ENCODE measurements around the gene TCL1A. TPM values are rescaled to one million over a fixed set of nuclear protein-coding genes. Genes with fewer than 3 reads are reported as not detected.

TCL1A gene
- total and polyA plus RNA-seq, 10 of the 15 experiments (the other 5 are each of a cell fraction or from before 2014, with no cell fraction given): 5.9 to 283 (median 113) TPM

DNA sequence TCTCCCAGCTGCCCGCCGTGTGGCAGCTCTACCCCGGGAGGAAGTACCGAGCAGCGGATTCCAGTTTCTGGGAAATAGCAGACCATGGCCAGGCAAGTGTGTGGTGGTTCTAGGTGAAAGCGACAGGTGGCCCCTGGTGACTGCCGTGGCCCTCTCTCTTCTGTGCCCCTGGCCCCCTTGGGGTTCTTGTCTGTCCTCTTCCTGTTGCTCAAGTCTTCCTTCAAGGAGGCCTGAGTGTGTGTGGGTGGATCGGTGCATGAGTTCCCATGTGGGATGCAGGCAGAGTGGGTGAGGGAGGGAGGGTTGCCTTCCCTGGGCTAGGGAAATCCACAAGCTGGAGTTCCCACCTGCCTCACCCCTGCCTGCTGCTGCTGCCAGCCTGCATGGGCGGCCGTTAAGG lies 23.1 kb downstream of the TCL1A start:
- RAD21 ChIA-PET (ENCODE audit: unreplicated experiment): no interaction called here
- TF ChIP-seq ZSCAN29 (IDR thresholded peaks at IDR 0.05) (no peak), MTA2 (IDR thresholded peaks at IDR 0.05; ENCODE audit: low read depth) (no peak), ESRRA (IDR thresholded peaks at IDR 0.05; ENCODE audit: low read length) (no peak), ZZZ3 (IDR thresholded peaks at IDR 0.05; ENCODE audit: control insufficient read depth, insufficient read length, low read depth) (no peak), CBFB (IDR thresholded peaks at IDR 0.05; ENCODE audit: low read depth) (no peak), CHD4 (IDR thresholded peaks at IDR 0.05) (no peak), NBN (IDR thresholded peaks at IDR 0.05) (no peak), HSF1 (IDR thresholded peaks at IDR 0.05; ENCODE audit: low read depth, low read length) (no peak), NRF1 (conservative IDR thresholded peaks at IDR 0.05; ENCODE audit: low read depth, low read length) (no peak), RB1 (IDR thresholded peaks at IDR 0.05; ENCODE audit: borderline replicate concordance) (no peak)
- TF ChIP-seq, protein P1, sequence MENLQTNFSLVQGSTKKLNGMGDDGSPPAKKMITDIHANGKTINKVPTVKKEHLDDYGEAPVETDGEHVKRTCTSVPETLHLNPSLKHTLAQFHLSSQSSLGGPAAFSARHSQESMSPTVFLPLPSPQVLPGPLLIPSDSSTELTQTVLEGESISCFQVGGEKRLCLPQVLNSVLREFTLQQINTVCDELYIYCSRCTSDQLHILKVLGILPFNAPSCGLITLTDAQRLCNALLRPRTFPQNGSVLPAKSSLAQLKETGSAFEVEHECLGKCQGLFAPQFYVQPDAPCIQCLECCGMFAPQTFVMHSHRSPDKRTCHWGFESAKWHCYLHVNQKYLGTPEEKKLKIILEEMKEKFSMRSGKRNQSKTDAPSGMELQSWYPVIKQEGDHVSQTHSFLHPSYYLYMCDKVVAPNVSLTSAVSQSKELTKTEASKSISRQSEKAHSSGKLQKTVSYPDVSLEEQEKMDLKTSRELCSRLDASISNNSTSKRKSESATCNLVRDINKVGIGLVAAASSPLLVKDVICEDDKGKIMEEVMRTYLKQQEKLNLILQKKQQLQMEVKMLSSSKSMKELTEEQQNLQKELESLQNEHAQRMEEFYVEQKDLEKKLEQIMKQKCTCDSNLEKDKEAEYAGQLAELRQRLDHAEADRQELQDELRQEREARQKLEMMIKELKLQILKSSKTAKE (IDR thresholded peaks at IDR 0.05; ENCODE audit: low read depth, poor library complexity, severe bottlenecking): no peak
- DNase-seq (ENCODE audit: low read depth, low spot score) (no peak), ATAC-seq (no peak), FAIRE-seq (no peak)
- no peak overlapping the region for H3K27ac ChIP-seq (ENCODE audit: control insufficient read depth, insufficient read depth)
- BruUV-seq (replicated peaks): no TSS peak
- in situ Hi-C loops (cut with MboI): no loop called here
- no peak overlapping the region for H3K9ac ChIP-seq (ENCODE audit: control insufficient read depth, insufficient read depth, low read length)
- 89% methylated on average over 10 of the region's 10 CpGs for WGBS (ENCODE audit: insufficient coverage, insufficient replicate concordance, low lambda C conversion rate, missing lambda C conversion rate)
- H3K4me3 ChIP-seq: no peak overlapping the region
- POLR2A ChIA-PET: no interaction called here
- SMC1A ChIA-PET (ENCODE audit: uncharacterized antibody, unreplicated experiment): interaction anchor here (0.6 to 1.1 kb wide), 2 partner anchors 81 to 481 kb away, joined by 3 read pairs; no protein-coding TSS in a partner anchor
- intact Hi-C loops (cut with micrococcal nuclease; ENCODE audit: unreplicated experiment): no loop called here
- H4K20me1 ChIP-seq (ENCODE audit: control insufficient read depth, insufficient read depth): no peaks in the 10 kb centered on the region
- no peak overlapping the region for H2AFZ ChIP-seq (ENCODE audit: control insufficient read depth, low read depth, low read length)
- H3K4me2 ChIP-seq (ENCODE audit: control insufficient read depth, insufficient read depth): no peak overlapping the region
- no peaks in the 10 kb centered on the region for H3K36me3 ChIP-seq (ENCODE audit: control insufficient read depth in 2 of 2, insufficient read depth in 2 of 2, low read length in 1 of 2)
- peaks cover under 1% of the 10 kb centered on the region; the same call in 1 of the 2 replicates for H3K4me1 ChIP-seq (ENCODE audit: control insufficient read depth, insufficient read depth, low read length)
- CTCF ChIA-PET: interaction anchor here (1.5 kb wide), 1 partner anchor 131 kb away, joined by 3 read pairs; no protein-coding TSS in a partner anchor
- no peaks in the 10 kb centered on the region for H3K27me3 ChIP-seq (replicated peaks in 1 of 2; ENCODE audit: control insufficient read depth in 2 of 2, insufficient read depth in 2 of 2, low read length in 1 of 2)
- no peaks in the 10 kb centered on the region for H3K79me2 ChIP-seq (ENCODE audit: control insufficient read depth, insufficient read depth, low read length)
- H3K9me3 ChIP-seq (replicated peaks; ENCODE audit: control insufficient read depth, insufficient read depth, low read length): no peaks in the 10 kb centered on the region

Measured in GM12878 (cell line).